HepG2 (cell line): ENCODE measurements around the gene UBE2N. TPM values are rescaled to one million over a fixed set of nuclear protein-coding genes. Genes with fewer than 3 reads are reported as not detected.

Experiments used
- DMTF1 ChIP-seq: sonication (generic); formaldehyde crosslinking; IDR thresholded peaks from 2 replicates; pipeline ENCODE4 v1.4.0; 2020; ENCODE audit warnings: mild to moderate bottlenecking, missing genetic modification reagents
- HDAC1 ChIP-seq: sonication (generic); formaldehyde crosslinking; IDR thresholded peaks from 2 replicates; pipeline ENCODE4 v1.5.1; 2020; ENCODE audit warnings: mild to moderate bottlenecking, missing genetic modification reagents
- HNF4A ChIP-seq: sonication (generic); formaldehyde crosslinking; IDR thresholded peaks from 2 replicates; pipeline ENCODE4 v1.4.0; 2020; ENCODE audit warnings: missing genetic modification reagents
- MLXIP ChIP-seq: sonication (generic); formaldehyde crosslinking; IDR thresholded peaks from 2 replicates; pipeline ENCODE4 v1.9.0; 2021; ENCODE audit warnings: missing genetic modification reagents, borderline replicate concordance
- POLR2A ChIP-seq, 2 experiments: IDR thresholded peaks; 2 replicates each; pipeline ENCODE4 v1.6.1; 2011; ENCODE audit warnings: low read depth in 2 of 2, low read length in 2 of 2, mild to moderate bottlenecking in 1 of 2, moderate library complexity in 1 of 2; ENCODE audit not compliant: insufficient read depth in 1 of 2
- POLR2G ChIP-seq: fragments of 200-400 bp; formaldehyde crosslinking; IDR thresholded peaks from 2 replicates; pipeline ENCODE4 v1.6.1; 2018; ENCODE audit warnings: mild to moderate bottlenecking, low read depth, low read length, moderate library complexity
- STAT5B ChIP-seq: sonication (generic); formaldehyde crosslinking; IDR thresholded peaks from 2 replicates; pipeline ENCODE4 v1.4.0; 2020; ENCODE audit warnings: missing genetic modification reagents
- THAP11 ChIP-seq: IDR thresholded peaks from 2 replicates; pipeline ENCODE4 v1.6.1; 2016; ENCODE audit warnings: missing biosample characterization, missing genetic modification reagents
- ZNF121 ChIP-seq: sonication (generic); formaldehyde crosslinking; IDR thresholded peaks from 2 replicates; pipeline ENCODE4 v1.5.0; 2020; ENCODE audit warnings: mild to moderate bottlenecking, missing genetic modification reagents
- ZNF230 ChIP-seq: sonication (generic); formaldehyde crosslinking; IDR thresholded peaks from 2 replicates; pipeline ENCODE4 v1.4.0; 2020; ENCODE audit warnings: mild to moderate bottlenecking, missing genetic modification reagents
- ZNF263 ChIP-seq: sonication (generic); formaldehyde crosslinking; IDR thresholded peaks from 2 replicates; pipeline ENCODE4 v1.4.0; 2020; ENCODE audit warnings: missing genetic modification reagents
- ZNF432 ChIP-seq: sonication (generic); formaldehyde crosslinking; IDR thresholded peaks from 2 replicates; pipeline ENCODE4 v1.5.0; 2020; ENCODE audit warnings: missing genetic modification reagents, mild to moderate bottlenecking, borderline replicate concordance
- ZNF75D ChIP-seq: sonication (generic); formaldehyde crosslinking; IDR thresholded peaks from 2 replicates; pipeline ENCODE4 v1.8.1; 2023; ENCODE audit warnings: missing genetic modification reagents, mild to moderate bottlenecking, borderline replicate concordance
- ZNF891 ChIP-seq: sonication (generic); formaldehyde crosslinking; IDR thresholded peaks from 2 replicates; pipeline ENCODE4 v1.5.0; 2020; ENCODE audit warnings: mild to moderate bottlenecking, missing genetic modification reagents
- ZSCAN9 ChIP-seq: IDR thresholded peaks from 2 replicates; pipeline ENCODE4 v1.6.1; 2016; ENCODE audit warnings: borderline replicate concordance
- polyA plus RNA-seq, 8 experiments: library from polyadenylated mRNA; depleted of rRNA in 3 of 8; stranded (reverse) in 7 of 8; unstranded in 1 of 8; fragments of >200 nt; fragmentation: Illumina TruSeq in 4 of 8; extraction: Trizol in 4 of 8; gene quantifications; 2 replicates each; pipeline versions ENCODE4 v1.2.1 to v1.2.3, GENCODE V29; 2011 to 2016; ENCODE audit warnings: low read depth in 4 of 8, missing spikeins in 1 of 8, mixed read lengths in 1 of 8; ENCODE audit not compliant: insufficient read depth in 1 of 8
- total RNA-seq, 5 experiments: library from RNA; depleted of rRNA; stranded (reverse); fragments of >200 nt; fragmentation: Illumina TruSeq; extraction: Trizol; gene quantifications; 2 replicates each; pipeline ENCODE4 v1.2.3, GENCODE V29; 2016; ENCODE audit warnings: low read depth in 1 of 5
- TF ChIP-seq, protein P1 (sequence below): sonication (generic); formaldehyde crosslinking; conservative IDR thresholded peaks from 2 replicates; pipeline ENCODE4 v1.4.0; 2020; ENCODE audit warnings: missing genetic modification reagents
- TF ChIP-seq, protein P2 (sequence below): sonication (generic); formaldehyde crosslinking; IDR thresholded peaks from 2 replicates; pipeline ENCODE4 v1.4.0; 2020; ENCODE audit warnings: missing genetic modification reagents, borderline replicate concordance
- TF ChIP-seq, protein P3 (sequence below): sonication (generic); formaldehyde crosslinking; conservative IDR thresholded peaks from 2 replicates; pipeline ENCODE4 v1.8.0; 2022; ENCODE audit warnings: low read depth, missing genetic modification reagents

UBE2N gene
- total and polyA plus RNA-seq, 2 of the 13 experiments (the other 11 are each of a cell fraction or from before 2014, with no cell fraction given), result 188 to 197 TPM

GRCh38 chr12:93448796-93449195 lies 7.0 kb upstream of the UBE2N start (continued):
- TF ChIP-seq ZNF75D (CRISPR knock-in tag) (no peak), HNF4A (CRISPR knock-in tag) (no peak), ZNF121 (CRISPR knock-in tag) (no peak), POLR2A (IDR thresholded peaks at IDR 0.05; ENCODE audit: insufficient read depth in 1 of 2, low read depth in 2 of 2, low read length in 2 of 2) (0 out of 4 replicates have a peak, but pooled peaks of 1 of the 2 experiments have one; percentile 27), HDAC1 (CRISPR knock-in tag) (peak; percentile 44; the same call in 1 of the 2 replicates), POLR2G (no peak), ZNF230 (0 out of 2 replicates have a peak, but pooled peaks have one; percentile 48), ZSCAN9 (CRISPR knock-in tag) (no peak), ZNF432 (CRISPR knock-in tag) (no peak), THAP11 (CRISPR knock-in tag) (peak; percentile 34; the same call in 1 of the 2 replicates), STAT5B (CRISPR knock-in tag) (no peak), ZNF891 (CRISPR knock-in tag) (no peak), ZNF263 (CRISPR knock-in tag) (no peak), MLXIP (no peak), DMTF1 (CRISPR knock-in tag) (no peak)
- TF ChIP-seq, protein P1, sequence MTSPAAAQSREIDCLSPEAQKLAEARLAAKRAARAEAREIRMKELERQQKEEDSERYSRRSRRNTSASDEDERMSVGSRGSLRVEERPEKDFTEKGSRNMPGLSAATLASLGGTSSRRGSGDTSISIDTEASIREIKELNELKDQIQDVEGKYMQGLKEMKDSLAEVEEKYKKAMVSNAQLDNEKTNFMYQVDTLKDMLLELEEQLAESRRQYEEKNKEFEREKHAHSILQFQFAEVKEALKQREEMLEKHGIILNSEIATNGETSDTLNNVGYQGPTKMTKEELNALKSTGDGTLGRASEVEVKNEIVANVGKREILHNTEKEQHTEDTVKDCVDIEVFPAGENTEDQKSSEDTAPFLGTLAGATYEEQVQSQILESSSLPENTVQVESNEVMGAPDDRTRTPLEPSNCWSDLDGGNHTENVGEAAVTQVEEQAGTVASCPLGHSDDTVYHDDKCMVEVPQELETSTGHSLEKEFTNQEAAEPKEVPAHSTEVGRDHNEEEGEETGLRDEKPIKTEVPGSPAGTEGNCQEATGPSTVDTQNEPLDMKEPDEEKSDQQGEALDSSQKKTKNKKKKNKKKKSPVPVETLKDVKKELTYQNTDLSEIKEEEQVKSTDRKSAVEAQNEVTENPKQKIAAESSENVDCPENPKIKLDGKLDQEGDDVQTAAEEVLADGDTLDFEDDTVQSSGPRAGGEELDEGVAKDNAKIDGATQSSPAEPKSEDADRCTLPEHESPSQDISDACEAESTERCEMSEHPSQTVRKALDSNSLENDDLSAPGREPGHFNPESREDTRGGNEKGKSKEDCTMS (CRISPR knock-in tag), result no peak
- TF ChIP-seq, protein P2, sequence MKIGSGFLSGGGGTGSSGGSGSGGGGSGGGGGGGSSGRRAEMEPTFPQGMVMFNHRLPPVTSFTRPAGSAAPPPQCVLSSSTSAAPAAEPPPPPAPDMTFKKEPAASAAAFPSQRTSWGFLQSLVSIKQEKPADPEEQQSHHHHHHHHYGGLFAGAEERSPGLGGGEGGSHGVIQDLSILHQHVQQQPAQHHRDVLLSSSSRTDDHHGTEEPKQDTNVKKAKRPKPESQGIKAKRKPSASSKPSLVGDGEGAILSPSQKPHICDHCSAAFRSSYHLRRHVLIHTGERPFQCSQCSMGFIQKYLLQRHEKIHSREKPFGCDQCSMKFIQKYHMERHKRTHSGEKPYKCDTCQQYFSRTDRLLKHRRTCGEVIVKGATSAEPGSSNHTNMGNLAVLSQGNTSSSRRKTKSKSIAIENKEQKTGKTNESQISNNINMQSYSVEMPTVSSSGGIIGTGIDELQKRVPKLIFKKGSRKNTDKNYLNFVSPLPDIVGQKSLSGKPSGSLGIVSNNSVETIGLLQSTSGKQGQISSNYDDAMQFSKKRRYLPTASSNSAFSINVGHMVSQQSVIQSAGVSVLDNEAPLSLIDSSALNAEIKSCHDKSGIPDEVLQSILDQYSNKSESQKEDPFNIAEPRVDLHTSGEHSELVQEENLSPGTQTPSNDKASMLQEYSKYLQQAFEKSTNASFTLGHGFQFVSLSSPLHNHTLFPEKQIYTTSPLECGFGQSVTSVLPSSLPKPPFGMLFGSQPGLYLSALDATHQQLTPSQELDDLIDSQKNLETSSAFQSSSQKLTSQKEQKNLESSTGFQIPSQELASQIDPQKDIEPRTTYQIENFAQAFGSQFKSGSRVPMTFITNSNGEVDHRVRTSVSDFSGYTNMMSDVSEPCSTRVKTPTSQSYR (CRISPR knock-in tag), result no peak
- TF ChIP-seq, protein P3, sequence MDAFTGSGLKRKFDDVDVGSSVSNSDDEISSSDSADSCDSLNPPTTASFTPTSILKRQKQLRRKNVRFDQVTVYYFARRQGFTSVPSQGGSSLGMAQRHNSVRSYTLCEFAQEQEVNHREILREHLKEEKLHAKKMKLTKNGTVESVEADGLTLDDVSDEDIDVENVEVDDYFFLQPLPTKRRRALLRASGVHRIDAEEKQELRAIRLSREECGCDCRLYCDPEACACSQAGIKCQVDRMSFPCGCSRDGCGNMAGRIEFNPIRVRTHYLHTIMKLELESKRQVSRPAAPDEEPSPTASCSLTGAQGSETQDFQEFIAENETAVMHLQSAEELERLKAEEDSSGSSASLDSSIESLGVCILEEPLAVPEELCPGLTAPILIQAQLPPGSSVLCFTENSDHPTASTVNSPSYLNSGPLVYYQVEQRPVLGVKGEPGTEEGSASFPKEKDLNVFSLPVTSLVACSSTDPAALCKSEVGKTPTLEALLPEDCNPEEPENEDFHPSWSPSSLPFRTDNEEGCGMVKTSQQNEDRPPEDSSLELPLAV (CRISPR knock-in tag), result no peak
